ENCODE results near the gene CDC37L1.
"Not testable (repeated sequence)": the region's sequence is repeated elsewhere in the genome, so short reads cannot be mapped to it uniquely, and the experiment has no call there.

The CDC37L1 gene

GRCh38 chr9:4679268-4680172 lies at the start of gene CDC37L1:
Gene CDC37L1, plus strand, starts transcription at chr9:4679569. Its CDS starts 199 bp downstream, at chr9:4679768.
- DNase-seq (ENCODE audit: low spot score): peak; percentile 92

- no peak for DNase-seq (ENCODE audit: low spot score)
These were observed 48.5 kb upstream of the CDC37L1 start for GRCh38 chr9:4630836-4631235.

- no peak for DNase-seq (ENCODE audit: low spot score)
These were observed 40.4 kb upstream of the CDC37L1 start for GRCh38 chr9:4638968-4639367.

- no peak for DNase-seq (ENCODE audit: low spot score)
These were observed 39.9 kb upstream of the CDC37L1 start for GRCh38 chr9:4639420-4639819.

- DNase-seq (ENCODE audit: low spot score): peak; percentile 43
These were observed 39.3 kb upstream of the CDC37L1 start for GRCh38 chr9:4640027-4640426.

GRCh38 chr9:4642351-4642750 lies 37.0 kb upstream of the CDC37L1 start:
- no peak for DNase-seq (ENCODE audit: low spot score)

GRCh38 chr9:4654084-4654483 lies 25.3 kb upstream of the CDC37L1 start:
- no peak for DNase-seq (ENCODE audit: low spot score)

GRCh38 chr9:4654538-4654937 lies 24.8 kb upstream of the CDC37L1 start:
- DNase-seq (ENCODE audit: low spot score): no peak

GRCh38 chr9:4656196-4656595 lies 23.2 kb upstream of the CDC37L1 start:
- not testable (repeated sequence) for DNase-seq (ENCODE audit: low spot score)

- DNase-seq (ENCODE audit: low spot score): no peak
These were observed 22.7 kb upstream of the CDC37L1 start for GRCh38 chr9:4656621-4657020.

- no peak for DNase-seq (ENCODE audit: low spot score)
These were observed 21.8 kb upstream of the CDC37L1 start for GRCh38 chr9:4657426-4658159.

GRCh38 chr9:4660665-4661064 lies 18.7 kb upstream of the CDC37L1 start:
- DNase-seq (ENCODE audit: low spot score): not testable (repeated sequence)

GRCh38 chr9:4661165-4661564 lies 18.2 kb upstream of the CDC37L1 start:
- peak; percentile 21 for DNase-seq (ENCODE audit: low spot score)

- no peak for DNase-seq (ENCODE audit: low spot score)
These were observed 17.8 kb upstream of the CDC37L1 start for GRCh38 chr9:4661611-4662010.

GRCh38 chr9:4662108-4662988 lies 17.0 kb upstream of the CDC37L1 start, which contains the start of gene PLPP6:
Gene PLPP6, plus strand, starts transcription at chr9:4662294. Its CDS starts 82 bp downstream, at chr9:4662376.
- DNase-seq (ENCODE audit: low spot score): peak; percentile 93

- no peak for DNase-seq (ENCODE audit: low spot score)
These were observed 16.2 kb upstream of the CDC37L1 start for GRCh38 chr9:4662989-4663792.

- DNase-seq (ENCODE audit: low spot score): no peak
These were observed 15.4 kb upstream of the CDC37L1 start for GRCh38 chr9:4663956-4664355.

- DNase-seq (ENCODE audit: low spot score): peak; percentile 36
These were observed 14.0 kb upstream of the CDC37L1 start for GRCh38 chr9:4665357-4665756.

GRCh38 chr9:4666042-4666699 lies 13.2 kb upstream of the CDC37L1 start, which contains the start of gene SPATA6L:
Gene SPATA6L, minus strand, starts transcription at chr9:4666480. Its CDS starts 230 bp downstream, at chr9:4666250.
- DNase-seq (ENCODE audit: low spot score): peak; percentile 73

- DNase-seq (ENCODE audit: low spot score): no peak
These were observed 11.7 kb upstream of the CDC37L1 start for GRCh38 chr9:4667681-4668080.
